ENCODE data around the gene FAM98A.

FAM98A gene

GRCh38 chr2:33599943-33600192, 769 bp upstream of the FAM98A start:
- H3K4me3 ChIP-seq (replicated peaks in 1 of 2; ENCODE audit: low read depth in 2 of 2, low read length in 2 of 2), result peak overlapping the region; percentile 100
- TF ChIP-seq, protein P1, sequence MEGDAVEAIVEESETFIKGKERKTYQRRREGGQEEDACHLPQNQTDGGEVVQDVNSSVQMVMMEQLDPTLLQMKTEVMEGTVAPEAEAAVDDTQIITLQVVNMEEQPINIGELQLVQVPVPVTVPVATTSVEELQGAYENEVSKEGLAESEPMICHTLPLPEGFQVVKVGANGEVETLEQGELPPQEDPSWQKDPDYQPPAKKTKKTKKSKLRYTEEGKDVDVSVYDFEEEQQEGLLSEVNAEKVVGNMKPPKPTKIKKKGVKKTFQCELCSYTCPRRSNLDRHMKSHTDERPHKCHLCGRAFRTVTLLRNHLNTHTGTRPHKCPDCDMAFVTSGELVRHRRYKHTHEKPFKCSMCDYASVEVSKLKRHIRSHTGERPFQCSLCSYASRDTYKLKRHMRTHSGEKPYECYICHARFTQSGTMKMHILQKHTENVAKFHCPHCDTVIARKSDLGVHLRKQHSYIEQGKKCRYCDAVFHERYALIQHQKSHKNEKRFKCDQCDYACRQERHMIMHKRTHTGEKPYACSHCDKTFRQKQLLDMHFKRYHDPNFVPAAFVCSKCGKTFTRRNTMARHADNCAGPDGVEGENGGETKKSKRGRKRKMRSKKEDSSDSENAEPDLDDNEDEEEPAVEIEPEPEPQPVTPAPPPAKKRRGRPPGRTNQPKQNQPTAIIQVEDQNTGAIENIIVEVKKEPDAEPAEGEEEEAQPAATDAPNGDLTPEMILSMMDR (IDR thresholded peaks at IDR 0.05; ENCODE audit: low read depth, low read length), result no peak
- no peak for DNase-seq (ENCODE audit: low read depth in 2 of 2)

DNA sequence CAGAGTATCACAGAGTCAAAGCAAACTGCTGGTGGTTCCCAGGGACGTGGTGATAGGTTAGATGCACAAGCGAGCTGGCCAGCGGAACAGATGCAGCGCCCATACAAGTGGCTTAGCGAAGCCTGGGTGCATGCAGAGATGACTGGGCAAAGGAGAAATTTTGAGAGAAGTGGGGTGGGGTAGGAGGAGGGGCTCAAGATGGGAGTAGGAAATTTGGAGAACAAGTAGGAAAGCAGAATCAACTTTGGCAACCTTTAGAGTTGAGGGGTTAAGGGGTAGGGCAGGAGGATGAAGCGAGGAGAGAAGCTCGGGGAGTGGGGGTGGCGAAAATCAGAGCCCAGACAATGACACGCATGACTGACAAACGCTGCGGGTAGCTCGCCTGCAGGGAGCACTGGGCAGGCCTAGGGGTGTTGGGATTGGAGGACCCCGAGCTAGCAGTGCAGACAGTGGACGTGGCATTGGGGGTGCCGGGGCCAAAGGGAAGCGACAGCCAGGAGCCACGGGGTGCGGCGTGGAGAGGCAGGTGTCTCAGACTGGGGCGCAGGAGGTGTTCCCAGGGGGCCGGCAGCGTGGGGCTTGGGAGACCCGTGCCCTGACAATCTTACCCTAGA, 431 bp downstream of the FAM98A start:
- TF ChIP-seq, protein P1 (IDR thresholded peaks at IDR 0.05; ENCODE audit: low read depth, low read length), result no peak
- peak overlapping the region; percentile 100 for H3K4me3 ChIP-seq (replicated peaks in 1 of 2; ENCODE audit: low read depth in 2 of 2, low read length in 2 of 2)
- peak; percentile 51 to 59 for DNase-seq (ENCODE audit: low read depth in 2 of 2)

DNA sequence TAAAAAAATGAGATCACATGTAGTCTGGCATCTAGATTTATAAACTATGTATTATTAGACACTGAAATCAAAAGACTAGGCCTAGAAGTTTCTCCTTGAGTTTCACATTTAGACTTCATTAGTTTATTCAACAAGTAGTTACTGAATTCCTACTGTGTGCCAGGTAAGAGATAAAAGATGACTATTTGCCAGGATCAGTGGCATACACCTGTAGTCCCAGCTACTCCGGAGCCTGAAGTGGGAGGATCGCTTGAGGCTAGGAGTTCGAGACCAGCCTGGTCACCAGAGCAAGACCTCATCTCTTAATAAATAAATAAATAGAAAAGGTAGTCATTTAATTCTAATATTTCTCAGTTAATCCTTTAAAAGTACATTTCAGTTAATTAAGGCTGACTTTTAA, 2.1 kb downstream of the FAM98A start:
- DNase-seq (ENCODE audit: low read depth in 2 of 2), result no peak
- TF ChIP-seq, protein P1 (IDR thresholded peaks at IDR 0.05; ENCODE audit: low read depth, low read length), result no peak
- H3K4me3 ChIP-seq (replicated peaks in 1 of 2; ENCODE audit: low read depth in 2 of 2, low read length in 2 of 2), result peak overlapping the region in 1 of 2 donors; percentile 100

- DNase-seq (ENCODE audit: low read depth in 2 of 2), result no peak
- no peak overlapping the region for H3K4me3 ChIP-seq (replicated peaks in 1 of 2; ENCODE audit: low read depth in 2 of 2, low read length in 2 of 2)
- TF ChIP-seq, protein P1 (IDR thresholded peaks at IDR 0.05; ENCODE audit: low read depth, low read length), result no peak
These were observed 3.7 kb downstream of the FAM98A start for GRCh38 chr2:33595385-33595784.

DNA sequence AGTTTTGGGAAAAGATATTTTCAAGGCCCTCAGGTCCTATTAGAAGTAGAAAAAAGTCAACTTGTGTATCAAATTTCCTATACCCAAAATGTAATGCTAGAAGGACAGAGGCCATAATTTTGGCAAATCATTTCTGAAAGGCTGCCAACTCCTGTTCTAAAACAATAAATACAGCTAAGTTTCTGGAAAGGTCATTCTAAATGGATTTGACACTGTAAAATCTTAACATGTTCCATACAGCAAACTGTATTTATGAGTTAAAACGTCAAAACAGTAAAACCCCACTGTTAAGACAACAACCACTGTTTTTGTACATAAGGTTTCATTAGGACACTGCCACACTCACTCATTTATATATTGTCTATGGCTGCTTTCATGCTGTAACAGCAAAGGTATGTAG, 9.7 kb downstream of the FAM98A start:
- TF ChIP-seq, protein P1 (IDR thresholded peaks at IDR 0.05; ENCODE audit: low read depth, low read length), result no peak
- DNase-seq (ENCODE audit: low read depth in 2 of 2), result peak in 1 of 2 donors; percentile 34
- no peak overlapping the region for H3K4me3 ChIP-seq (replicated peaks in 1 of 2; ENCODE audit: low read depth in 2 of 2, low read length in 2 of 2)

- TF ChIP-seq, protein P1 (IDR thresholded peaks at IDR 0.05; ENCODE audit: low read depth, low read length), result no peak
- no peak overlapping the region for H3K4me3 ChIP-seq (replicated peaks in 1 of 2; ENCODE audit: low read depth in 2 of 2, low read length in 2 of 2)
- DNase-seq (ENCODE audit: low read depth in 2 of 2), result no peak
These were observed 10.9 kb downstream of the FAM98A start for GRCh38 chr2:33588232-33588631.

DNA sequence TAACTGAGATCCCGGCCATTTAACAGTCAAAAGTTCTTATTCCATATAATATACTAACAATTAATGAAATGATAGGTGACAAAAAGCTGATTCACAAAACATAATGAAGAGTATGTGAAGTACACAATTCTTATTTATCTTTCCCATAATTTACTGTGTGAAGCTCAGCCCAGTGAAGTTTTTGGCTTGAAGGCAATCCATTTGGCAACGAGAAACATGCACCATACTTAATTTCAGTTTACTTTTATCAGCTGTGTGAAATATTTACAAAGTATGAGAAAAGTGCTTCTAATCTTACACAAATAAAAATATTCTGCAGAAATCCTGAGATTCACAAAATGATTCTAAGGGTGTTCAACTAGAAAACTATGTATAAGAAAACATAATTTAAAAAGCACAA, 12.3 kb downstream of the FAM98A start:
- no peak overlapping the region for H3K4me3 ChIP-seq (replicated peaks in 1 of 2; ENCODE audit: low read depth in 2 of 2, low read length in 2 of 2)
- TF ChIP-seq, protein P1 (IDR thresholded peaks at IDR 0.05; ENCODE audit: low read depth, low read length), result no peak
- DNase-seq (ENCODE audit: low read depth in 2 of 2), result no peak
